GM18520 (cell line): ENCODE results near the gene VAPB.
A peak's percentile ranks its signal among the peaks of the same experiment; 100 is the strongest.
"Not testable (repeated sequence)": the region's sequence is repeated elsewhere in the genome, so short reads cannot be mapped to it uniquely, and the experiment has no call there.

ENCODE experiments used
- ATAC-seq: cut with Tn5 transposase; IDR thresholded peaks from one replicate; pipeline ENCODE4 v1.9.1; 2021; ENCODE audit not compliant: unreplicated experiment

The VAPB gene

DNA sequence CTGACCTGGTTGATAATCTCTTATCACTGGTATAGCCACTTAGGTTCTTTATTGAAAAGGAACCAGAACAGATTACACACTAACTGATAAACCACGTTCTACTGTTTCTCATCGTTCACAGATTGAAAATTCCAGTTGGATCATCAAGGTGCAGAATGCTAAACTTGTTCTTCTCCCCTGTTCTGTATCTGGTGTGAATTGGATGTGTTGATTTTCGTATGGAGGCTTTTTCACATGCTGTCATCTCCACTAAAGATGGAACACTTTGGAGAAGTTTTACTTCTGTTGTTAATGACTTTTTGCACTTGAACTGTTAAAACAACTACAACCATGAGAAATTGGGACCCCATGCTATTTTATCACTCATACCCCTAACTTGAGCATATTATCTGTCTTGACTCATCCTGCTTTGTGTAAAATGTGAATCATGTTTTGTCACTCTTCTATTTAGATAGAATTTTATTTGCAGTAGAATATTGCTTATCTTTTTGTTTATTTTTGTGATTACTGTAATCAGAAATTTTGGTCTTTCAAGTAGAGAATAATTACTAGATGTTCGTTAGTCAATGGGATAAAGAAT, 17.5 kb downstream of the VAPB start:
- ATAC-seq: no peak

DNA sequence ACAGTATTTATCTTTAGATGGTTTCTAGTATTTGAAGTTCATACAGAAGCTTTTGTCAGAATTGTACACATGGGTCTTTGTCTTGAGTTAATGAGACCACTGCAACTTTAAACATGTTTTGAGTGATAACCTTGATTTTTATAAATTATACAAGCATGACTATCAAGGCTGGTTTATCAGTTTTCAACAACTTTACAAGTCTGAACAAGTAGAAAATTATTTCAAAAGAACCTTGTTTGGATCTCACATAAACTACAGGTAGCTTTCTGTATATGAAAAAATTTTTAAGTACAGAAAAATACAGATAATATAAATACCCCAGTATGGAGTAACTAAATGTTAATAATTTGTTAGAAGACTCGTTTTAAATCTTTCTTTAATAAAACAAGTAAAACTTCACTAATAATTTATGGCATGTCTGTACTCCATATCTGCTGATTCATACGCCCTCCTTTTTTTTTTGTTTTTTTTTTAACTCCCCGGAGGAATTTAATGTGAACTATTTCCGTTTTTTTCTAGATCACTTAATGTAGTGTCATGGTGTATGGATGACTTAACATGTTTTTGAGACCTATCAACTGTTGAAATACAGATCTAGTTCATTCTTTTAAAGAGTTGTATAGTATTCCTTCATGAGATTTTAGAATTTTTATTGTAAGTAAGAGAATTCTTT, 18.3 kb downstream of the VAPB start:
- ATAC-seq: no peak

DNA sequence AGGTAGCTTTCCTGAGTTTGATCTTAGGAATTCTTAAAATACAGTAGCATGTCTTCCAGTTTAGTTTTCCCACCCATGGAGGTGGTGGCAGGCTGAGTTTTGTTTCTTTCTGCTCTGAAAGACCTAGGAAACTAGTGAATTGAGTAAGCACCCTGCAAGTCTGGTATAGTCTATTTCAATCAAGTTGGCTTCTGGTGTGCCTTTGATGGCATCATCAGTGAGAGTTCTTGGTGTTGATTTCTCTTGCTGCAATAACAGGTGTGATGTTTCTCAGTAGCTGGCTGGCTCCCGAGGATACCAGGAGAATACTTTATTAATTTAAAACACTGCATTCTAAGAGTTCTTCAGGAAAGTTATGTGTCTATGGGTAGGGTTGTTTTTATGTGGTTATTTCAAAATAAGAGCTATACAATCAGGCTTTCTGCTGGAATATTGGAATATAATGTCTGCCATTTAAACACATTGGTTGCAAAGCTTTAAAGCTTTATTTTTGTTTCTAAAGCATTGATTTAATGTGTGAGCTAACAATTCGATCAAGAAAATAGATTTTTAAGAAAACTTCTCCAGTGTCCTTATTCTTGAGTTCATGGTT, 19.0 kb downstream of the VAPB start:
- peak; percentile 75 for ATAC-seq

DNA sequence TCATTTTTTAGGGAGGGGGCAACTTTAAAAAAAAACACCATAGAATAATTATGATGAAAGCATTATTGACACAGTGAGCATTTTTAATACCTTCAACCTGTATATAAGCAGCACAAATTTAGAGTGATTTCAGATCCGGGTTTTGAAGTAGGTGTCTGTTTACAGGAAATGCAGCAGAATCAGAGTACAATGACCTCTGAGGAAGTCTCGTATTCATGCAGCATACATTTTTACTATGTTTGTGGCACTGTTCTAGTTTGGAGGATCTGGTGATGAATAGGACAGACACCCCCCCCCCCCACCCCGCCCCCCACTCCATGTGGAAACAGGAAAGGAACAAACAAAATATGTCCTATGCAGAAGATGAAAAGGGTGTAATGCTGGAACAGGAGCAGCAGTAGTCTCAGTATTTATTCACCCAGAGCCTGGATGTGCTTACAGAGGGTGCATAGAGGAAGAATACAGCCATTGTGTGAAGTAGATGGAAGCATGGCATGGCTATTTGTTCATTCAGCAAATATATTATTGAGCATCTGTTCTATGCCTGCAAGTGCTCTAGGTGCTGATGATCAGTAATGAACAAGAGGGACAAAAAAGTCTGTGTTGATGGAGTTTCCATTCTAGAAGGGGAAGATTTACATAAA, 19.7 kb downstream of the VAPB start:
- no peak for ATAC-seq

DNA sequence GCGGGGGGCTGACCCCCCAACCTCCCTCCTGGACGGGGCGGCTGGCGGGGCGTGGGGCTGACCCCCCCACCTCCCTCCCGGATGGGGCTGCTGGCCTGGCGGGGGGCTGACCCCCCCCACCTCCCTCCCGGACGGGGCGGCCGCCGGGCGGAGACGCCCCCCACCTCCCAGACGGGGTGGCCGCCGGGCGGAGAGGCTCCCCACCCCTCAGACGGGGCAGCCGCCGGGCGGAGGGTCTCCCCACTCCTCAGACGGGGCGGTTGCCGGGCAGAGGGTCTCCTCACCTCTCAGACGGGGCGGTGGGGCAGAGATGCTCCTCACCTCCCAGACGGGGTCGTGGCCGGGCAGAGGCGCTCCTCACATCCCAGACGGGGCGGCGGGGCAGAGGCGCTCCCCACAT, 25.2 kb downstream of the VAPB start:
- not testable (repeated sequence) for ATAC-seq

DNA sequence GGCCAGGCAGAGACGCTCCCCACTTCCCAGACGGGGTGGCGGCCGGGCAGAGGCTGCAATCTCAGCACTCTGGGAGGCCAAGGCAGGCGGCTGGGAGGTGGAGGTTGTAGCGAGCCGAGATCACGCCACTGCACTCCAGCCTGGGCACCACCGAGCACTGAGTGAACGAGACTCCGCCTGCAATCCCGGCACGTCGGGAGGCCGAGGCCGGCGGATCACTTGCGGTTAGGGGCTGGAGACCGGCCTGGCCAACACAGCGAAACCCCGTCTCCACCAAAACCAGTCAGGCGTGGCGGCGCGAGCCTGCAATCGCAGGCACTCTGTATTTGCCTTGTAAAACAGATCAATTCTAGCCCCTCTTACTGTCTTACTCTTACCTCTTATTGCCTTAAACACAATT, 25.8 kb downstream of the VAPB start:
- not testable (repeated sequence) for ATAC-seq

DNA sequence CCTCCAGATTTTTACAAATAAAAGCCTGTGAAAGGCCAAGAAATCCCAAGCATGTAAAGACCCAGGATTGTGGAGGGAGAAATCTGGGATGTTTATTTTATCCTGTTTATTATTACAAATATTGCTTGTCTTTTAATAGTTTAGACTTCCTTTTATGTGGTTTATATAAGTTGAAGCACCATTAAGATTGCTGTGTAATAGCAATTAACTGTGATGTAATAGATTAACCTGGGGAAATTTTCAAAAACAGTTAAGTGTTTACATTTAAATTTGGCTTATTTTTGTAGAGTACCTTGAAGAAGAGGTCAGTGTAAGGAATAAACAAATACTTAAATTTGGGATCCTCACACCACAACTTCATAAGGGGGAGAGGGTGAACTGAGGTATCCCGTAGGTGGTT, 27.0 kb downstream of the VAPB start:
- ATAC-seq: no peak

DNA sequence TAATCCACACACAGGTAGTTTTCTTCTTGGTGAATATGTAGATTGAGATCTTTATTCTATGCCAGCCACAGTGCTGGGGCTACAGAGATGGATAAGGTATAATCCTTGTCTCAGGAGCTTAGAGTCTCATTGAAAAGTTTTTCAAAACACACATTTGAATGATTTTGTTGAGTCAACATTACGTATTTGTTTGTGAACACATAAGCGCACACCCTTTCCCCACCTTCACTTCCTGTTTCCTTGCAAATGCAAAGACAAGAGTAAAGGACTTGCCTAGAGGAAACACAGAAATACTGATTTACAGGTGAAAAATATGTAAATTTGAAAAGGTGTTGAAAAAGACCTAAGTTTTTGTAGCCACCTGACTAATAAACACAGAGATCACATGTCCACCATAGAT, 27.8 kb downstream of the VAPB start:
- ATAC-seq: no peak

DNA sequence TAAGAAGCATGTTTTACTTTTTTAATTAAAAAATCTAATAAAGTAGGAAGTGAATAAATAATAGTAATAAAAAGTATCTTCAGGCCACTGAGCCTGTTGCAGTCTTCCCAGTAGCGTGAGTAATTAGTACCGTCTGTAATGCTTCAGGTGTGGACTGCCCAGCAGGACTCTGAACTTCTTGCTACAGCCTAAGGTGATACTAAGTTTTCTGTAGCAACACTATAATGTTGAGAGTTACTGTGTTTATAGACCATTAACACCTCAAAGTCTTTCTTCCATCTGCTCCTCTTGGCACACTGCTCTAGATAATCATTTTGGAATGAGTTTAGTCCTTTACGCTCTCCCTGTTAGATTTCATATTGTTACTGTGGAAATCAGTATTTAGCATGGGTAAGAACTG, 28.4 kb downstream of the VAPB start:
- no peak for ATAC-seq

DNA sequence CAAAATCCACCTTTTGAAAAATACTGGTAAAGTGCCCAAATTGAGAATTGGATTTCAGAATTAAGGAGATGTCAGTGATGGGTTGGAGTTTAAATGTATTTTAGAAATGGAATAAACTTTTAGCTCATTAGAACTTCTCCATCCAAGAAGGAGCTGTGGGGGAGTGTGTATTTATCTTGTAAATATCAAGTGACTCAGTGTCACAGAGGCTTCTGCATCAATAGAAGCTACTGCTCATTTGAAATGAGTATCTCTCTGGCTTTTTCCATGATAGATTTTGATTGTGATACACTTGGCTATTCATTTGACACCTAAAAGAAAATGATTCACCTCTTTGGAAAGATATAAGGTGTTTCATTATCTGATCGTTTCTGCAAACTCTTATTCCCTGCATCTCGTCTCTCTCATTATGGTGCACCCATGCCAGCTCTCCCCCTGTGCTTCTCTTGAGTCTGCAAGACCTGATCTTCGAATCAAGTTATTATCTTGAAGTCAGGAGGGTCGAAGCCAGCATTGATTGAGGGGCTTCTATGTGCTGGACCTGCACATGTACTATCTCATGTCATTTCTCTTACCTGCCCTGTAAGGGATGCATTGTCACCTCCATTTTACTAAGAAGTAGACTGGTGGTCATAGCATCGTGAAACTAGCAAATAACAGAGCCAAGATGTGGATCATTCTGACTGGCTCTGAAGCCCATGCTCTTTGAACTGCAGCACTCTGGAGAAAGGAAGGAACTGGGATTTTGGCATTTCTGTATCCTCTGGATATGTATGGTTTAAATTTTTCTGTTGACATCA, 30.1 kb downstream of the VAPB start:
- no peak for ATAC-seq

DNA sequence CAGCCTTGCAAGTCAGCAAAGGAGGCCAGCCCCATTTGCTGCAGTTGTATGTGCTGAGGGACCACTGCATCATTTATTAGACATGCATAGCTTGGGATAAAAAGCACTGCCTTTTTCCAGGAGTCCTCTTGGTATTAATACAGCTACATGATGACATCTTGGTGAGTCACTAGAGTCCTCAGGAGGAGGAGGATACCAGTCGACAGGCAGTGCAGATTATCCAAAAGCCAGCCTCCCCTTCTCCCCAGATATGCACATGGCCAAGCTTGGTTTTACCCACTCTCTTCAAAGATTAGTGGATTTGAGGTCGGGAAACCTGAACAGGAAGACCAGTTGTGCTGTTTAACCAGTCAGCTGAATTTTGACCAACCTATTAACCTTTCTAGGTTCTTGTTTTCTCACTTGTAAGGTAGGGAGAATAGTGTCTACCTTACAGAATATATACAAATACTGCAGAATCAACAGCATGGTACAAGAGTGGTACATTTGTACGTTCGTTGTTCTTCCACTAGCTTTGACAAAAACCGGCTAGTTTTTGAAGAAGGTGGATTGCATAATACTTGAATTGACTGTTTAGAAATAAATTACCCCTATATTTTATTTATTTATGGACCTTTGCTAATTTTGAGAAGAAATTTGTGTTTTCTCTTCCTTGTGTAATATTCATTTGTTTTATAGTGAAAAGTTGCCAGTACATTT, 31.9 kb downstream of the VAPB start:
- no peak for ATAC-seq

DNA sequence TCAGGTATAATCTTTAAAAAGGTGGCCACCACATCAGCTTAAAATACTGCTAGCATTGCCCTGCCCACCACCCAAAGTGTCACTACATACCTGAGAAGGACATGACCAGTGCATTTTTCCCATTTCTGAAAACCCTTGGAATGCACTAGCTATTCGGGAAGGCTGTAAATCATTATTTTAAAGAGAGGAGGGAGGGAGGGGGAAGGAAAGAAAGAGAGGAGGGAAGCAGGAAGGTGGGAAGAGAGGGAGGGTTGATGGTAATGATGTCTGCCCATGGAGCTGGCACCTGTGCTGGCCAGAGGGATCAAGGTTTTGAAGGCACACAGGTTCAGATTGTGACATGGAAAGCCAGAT, 32.4 kb downstream of the VAPB start:
- ATAC-seq: no peak

DNA sequence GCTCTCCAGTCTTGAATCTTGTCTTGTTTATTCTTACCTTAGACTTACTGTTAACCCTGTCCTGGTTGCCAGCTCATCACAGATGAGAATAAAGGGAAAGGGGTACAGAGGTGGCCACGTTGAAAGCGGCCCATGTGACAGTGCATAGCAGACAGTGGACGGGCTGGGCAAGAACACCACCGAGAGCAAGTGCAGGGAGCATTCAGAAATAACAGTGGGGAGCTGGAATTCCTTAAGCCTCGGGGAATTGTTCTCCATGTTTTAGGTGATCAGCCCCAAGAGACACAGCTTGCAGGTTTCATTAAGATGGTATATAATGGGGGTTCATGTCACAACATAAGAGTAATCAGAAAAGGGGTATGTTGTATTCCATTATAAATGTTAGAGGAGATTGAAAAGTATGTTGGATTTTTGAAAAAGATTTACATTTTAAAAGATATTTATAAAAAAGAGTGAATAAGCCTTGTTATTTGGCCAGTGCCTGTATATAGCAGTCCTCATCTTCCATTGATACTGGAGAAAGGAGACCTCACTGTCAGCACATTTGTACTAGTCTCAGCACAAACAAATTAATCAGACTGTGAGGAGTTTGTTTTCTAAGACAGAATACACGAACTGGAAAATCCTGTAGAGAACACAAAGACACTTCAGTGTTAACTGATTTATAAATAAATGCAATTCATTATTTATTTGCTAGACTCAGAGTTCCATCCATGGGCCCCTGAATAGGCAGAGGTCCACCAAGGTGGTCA, 35.4 kb downstream of the VAPB start:
- ATAC-seq: no peak

DNA sequence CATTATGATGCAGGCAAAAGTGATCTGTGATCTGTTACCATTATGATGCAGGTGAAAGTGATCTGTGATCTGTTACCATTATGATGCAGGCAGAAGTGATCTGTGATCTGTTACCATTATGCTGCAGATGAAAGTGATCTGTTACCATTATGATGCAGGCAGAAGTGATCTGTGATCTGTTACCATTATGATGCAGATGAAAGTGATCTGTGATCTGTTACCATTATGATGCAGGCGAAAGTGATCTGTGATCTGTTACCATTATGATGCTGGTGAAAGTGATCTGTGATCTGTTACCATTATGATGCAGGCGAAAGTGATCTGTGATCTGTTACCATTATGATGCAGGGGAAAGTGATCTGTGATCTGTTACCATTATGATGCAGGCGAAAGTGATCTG, 38.5 kb downstream of the VAPB start:
- not testable (repeated sequence) for ATAC-seq

DNA sequence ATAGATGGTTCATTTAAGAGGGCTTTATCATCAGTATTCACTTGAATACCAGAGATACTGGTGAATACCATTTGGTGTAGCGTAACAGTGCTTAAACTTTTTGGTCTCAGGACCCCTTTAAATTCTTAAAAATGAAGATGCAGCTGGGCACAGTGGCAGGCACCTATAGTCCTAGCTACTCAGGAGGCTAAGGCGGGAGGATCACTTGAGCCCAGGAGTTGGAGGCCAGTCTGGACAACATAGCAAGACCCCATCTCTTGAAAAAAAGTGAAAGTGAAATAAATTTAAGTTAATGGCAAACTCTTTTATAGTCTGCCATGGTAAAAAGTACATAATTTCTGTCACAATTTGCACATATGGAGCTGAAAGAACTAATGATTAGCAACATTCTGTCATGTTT, 39.3 kb downstream of the VAPB start:
- no peak for ATAC-seq

DNA sequence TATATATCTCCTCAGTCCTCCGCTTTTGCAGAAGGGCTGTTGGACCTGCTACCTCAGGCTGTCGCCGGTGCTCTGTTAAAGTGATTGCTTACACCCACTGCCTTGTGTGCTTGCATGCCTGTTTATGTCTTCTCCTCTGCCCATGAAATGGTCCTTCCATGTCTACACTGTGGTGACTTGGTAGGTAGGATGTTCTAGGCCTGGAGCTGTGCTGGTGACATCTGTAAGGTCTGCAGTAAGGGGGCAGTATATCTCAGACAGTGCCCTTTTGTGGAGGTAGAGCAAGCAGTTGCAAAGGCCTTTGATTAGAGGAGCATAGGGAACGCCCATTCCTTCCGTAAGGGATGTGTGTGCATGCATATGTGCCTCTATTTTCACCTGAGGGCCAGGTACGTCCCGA, 40.3 kb downstream of the VAPB start:
- ATAC-seq: no peak

DNA sequence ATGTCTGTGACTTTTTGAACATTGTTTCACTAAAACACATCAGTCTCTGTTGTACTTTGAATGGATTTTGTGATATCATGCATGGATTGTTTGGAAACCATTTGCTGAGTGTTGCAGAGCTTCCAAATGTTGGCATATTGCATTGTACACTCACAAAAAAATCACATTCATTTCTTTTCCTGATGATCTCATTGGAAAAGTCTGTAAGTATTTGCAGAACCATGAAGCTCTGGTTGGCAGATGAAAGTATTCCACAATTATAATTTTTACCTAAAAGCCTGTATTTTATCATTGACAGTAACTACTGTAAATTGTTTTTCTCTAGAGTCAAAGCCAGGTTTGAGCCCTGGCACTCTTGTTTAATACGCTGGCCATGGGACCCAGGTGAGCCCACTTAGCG, 42.1 kb downstream of the VAPB start:
- no peak for ATAC-seq

DNA sequence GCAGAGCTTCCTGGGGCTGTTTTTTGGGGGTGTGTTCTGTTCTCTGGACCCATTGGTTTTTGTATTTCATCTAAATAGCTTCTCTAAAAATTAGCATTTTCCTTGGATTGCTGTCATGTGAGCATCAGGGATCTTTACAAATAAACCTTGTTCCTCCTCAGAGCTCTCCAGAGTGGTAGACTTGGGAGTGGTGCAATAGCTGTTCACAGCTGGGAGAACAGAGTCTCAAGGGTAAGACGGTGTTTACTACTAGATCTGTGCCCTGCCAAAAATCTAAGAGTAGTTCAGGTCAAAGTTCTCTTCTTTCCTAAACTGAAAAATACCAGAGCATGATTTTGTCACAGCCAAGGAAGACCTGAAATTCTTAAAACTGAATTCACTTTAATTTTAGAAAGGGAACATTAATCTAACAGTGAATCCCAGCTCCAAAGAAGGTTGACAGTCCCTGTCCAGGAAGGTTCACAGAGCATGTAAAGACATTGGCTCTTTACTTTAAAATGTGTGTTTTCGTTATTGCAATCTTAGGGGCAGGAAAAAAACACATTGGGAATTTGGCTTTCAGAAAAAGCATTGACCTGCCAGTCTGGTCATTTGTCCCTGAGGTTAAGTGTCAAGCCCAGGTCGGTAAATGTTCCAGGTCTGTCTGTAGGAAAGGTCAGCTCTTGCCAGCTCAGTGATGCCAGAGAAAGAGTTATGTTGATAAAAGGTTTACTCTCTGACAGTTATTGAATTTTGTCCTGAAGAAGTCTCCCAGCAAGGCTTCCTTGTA, 43.3 kb downstream of the VAPB start:
- no peak for ATAC-seq

DNA sequence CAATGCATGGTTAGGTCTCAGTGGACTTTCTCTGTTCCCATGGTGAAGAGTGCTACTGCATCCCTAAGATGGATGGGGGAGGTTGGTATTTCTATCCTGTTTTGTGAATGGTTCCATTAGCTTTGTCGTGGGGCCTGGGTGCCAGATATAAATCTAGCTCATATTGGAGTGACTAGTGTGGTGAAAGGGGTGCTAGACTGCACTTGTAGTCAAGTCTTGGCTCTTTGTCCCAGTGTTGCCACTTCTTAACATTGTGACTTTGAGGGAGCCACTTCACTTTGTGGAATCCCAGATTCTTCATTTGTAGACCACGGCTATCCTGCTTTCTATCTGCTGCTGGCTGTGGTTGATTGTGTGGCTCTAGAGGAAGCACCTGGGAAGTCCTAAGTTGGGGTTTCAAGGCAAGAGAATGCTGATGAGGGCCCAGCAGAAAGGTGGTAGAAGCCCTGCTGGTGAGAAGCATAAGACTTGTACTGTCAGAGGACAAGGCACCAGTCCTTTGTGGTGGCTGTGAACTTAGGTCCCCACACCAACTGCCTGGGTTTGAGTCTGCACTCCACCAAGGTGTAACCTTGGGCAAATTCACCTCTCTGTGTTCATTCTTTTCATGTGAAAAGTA, 44.1 kb downstream of the VAPB start:
- ATAC-seq: no peak
